Kidney glomerular epithelial cell (primary cell): ENCODE data around the gene TMEM167B.
"Not testable (repeated sequence)": the region's sequence is repeated elsewhere in the genome, so short reads cannot be mapped to it uniquely, and the experiment has no call there.

Source experiments
- DNase-seq: peaks from one replicate; lab custom pipeline; 2025; lab: John Stamatoyannopoulos, UW

Gene TMEM167B

GRCh38 chr1:109090196-109091077, at the start of gene TMEM167B:
Gene TMEM167B (plus strand): TSS chr1:109090764. CDS start chr1:109090873, 109 bp downstream.
- DNase-seq: peak; percentile 78

- no peak for DNase-seq
These were observed 49.5 kb upstream of the TMEM167B start for GRCh38 chr1:109040989-109041620.

GRCh38 chr1:109041621-109042468, 48.7 kb upstream of the TMEM167B start, which contains the start of gene WDR47:
Gene WDR47 (minus strand): TSS chr1:109042102. CDS start chr1:109023512, 18,590 bp downstream.
- DNase-seq: peak; percentile 85

GRCh38 chr1:109045595-109045994, 45.0 kb upstream of the TMEM167B start:
- no peak for DNase-seq

- DNase-seq: no peak
These were observed 43.9 kb upstream of the TMEM167B start for GRCh38 chr1:109046671-109047070.

GRCh38 chr1:109047339-109047738, 43.2 kb upstream of the TMEM167B start:
- DNase-seq: no peak

GRCh38 chr1:109048335-109048734, 42.2 kb upstream of the TMEM167B start:
- DNase-seq: no peak

- peak; percentile 16 for DNase-seq
These were observed 40.2 kb upstream of the TMEM167B start for GRCh38 chr1:109050228-109050995.

GRCh38 chr1:109052145-109052544, 38.4 kb upstream of the TMEM167B start:
- DNase-seq: not testable (repeated sequence)

GRCh38 chr1:109056064-109056463, 34.5 kb upstream of the TMEM167B start:
- no peak for DNase-seq

- DNase-seq: no peak
These were observed 31.5 kb upstream of the TMEM167B start for GRCh38 chr1:109059026-109059425.

- DNase-seq: no peak
These were observed 29.9 kb upstream of the TMEM167B start for GRCh38 chr1:109060707-109061106.

GRCh38 chr1:109061183-109061582, 29.4 kb upstream of the TMEM167B start:
- DNase-seq: no peak

- no peak for DNase-seq
These were observed 25.4 kb upstream of the TMEM167B start for GRCh38 chr1:109065137-109065536.

- no peak for DNase-seq
These were observed 22.7 kb upstream of the TMEM167B start for GRCh38 chr1:109067883-109068282.

GRCh38 chr1:109069294-109069693, 21.3 kb upstream of the TMEM167B start:
- no peak for DNase-seq

- DNase-seq: peak; percentile 92
These were observed 14.8 kb upstream of the TMEM167B start, which contains the start of gene TAF13 for GRCh38 chr1:109075531-109076490. Gene TAF13 (minus strand): TSS chr1:109076003. CDS start chr1:109075947, 56 bp downstream.

- no peak for DNase-seq
These were observed 12.2 kb upstream of the TMEM167B start for GRCh38 chr1:109078317-109078716.

GRCh38 chr1:109079240-109079622, 11.3 kb upstream of the TMEM167B start:
- DNase-seq: no peak

- no peak for DNase-seq
These were observed 10.0 kb upstream of the TMEM167B start for GRCh38 chr1:109080441-109081082.
